Keratinocyte (primary cell): ENCODE data around the gene CLDN2. TPM values are rescaled to one million over a fixed set of nuclear protein-coding genes. Genes with fewer than 3 reads are reported as not detected.

ENCODE experiments used
- DNase-seq: peaks from one replicate; pipeline ENCODE4 v3.0.0-alpha.2; 2011; ENCODE audit warnings: low read depth, missing footprints, low spot score
- FAIRE-seq: peaks from 2 replicates; lab custom pipeline; 2011; peaks lifted over from hg19 to GRCh38; lab: Jason Lieb, UNC
- H2AFZ ChIP-seq: 2 replicates; pipeline ENCODE4 v1.6.0; 2012; ENCODE audit warnings: low read length, control low read depth, inconsistent platforms; ENCODE audit not compliant: control insufficient read depth
- H3K27ac ChIP-seq: 2 replicates; pipeline ENCODE4 v1.5.1; 2011; ENCODE audit warnings: low read length; ENCODE audit not compliant: control insufficient read depth, insufficient read depth
- H3K27me3 ChIP-seq: 3 replicates; pipeline ENCODE4 v1.6.0; 2011; ENCODE audit warnings: low read length; ENCODE audit not compliant: control insufficient read depth, insufficient read depth; ENCODE audit errors: extremely low read depth
- H3K36me3 ChIP-seq, 2 experiments: 2 replicates in 1 of 2; 3 replicates in 1 of 2; pipeline ENCODE4 v1.5.1; 2011; ENCODE audit warnings: low read length in 2 of 2, mild to moderate bottlenecking in 1 of 2; ENCODE audit not compliant: control insufficient read depth in 2 of 2, insufficient read depth in 2 of 2; ENCODE audit errors: extremely low read depth in 1 of 2
- H3K4me1 ChIP-seq: 3 replicates; pipeline ENCODE4 v1.5.1; 2011; ENCODE audit warnings: low read length; ENCODE audit not compliant: control insufficient read depth, insufficient read depth; ENCODE audit errors: extremely low read depth
- H3K4me2 ChIP-seq: 3 replicates; pipeline ENCODE4 v1.6.0; 2011; ENCODE audit warnings: low read depth, low read length; ENCODE audit not compliant: control insufficient read depth, insufficient read depth; ENCODE audit errors: extremely low read depth
- H3K4me3 ChIP-seq, 3 experiments: fragments of 200-600 bp in 1 of 3; sonication (generic) in 1 of 3; 2 replicates in 2 of 3; 3 replicates in 1 of 3; pipeline ENCODE4 v1.5.1; 2011 to 2016; ENCODE audit warnings: low read length in 3 of 3, mild to moderate bottlenecking in 3 of 3, control low read depth in 2 of 3, inconsistent platforms in 1 of 3, low read depth in 1 of 3, mixed read lengths in 1 of 3, mixed run types in 1 of 3, moderate library complexity in 1 of 3; ENCODE audit not compliant: control insufficient read depth in 2 of 3, insufficient read depth in 2 of 3; ENCODE audit errors: extremely low read depth in 1 of 3
- H3K79me2 ChIP-seq: 2 replicates; pipeline ENCODE4 v1.6.0; 2012; ENCODE audit warnings: low read length; ENCODE audit not compliant: control insufficient read depth, insufficient read depth
- H3K9ac ChIP-seq: 3 replicates; pipeline ENCODE4 v1.6.0; 2011; ENCODE audit warnings: low read length; ENCODE audit not compliant: control insufficient read depth, insufficient read depth; ENCODE audit errors: extremely low read depth
- H3K9me1 ChIP-seq: 3 replicates; pipeline ENCODE4 v1.6.0; 2011; ENCODE audit warnings: low read length; ENCODE audit not compliant: control insufficient read depth, insufficient read depth; ENCODE audit errors: extremely low read depth
- H3K9me3 ChIP-seq: 2 replicates; pipeline ENCODE4 v1.5.1; 2012; ENCODE audit warnings: low read depth, low read length; ENCODE audit not compliant: control insufficient read depth
- H4K20me1 ChIP-seq: 3 replicates; pipeline ENCODE4 v1.6.0; 2011; ENCODE audit warnings: low read length; ENCODE audit not compliant: control insufficient read depth, insufficient read depth; ENCODE audit errors: extremely low read depth
- CTCF ChIP-seq, 3 experiments: IDR thresholded peaks in 1 of 3; conservative IDR thresholded peaks in 1 of 3; optimal IDR thresholded peaks in 1 of 3; 2 replicates in 2 of 3; 3 replicates in 1 of 3; pipeline versions ENCODE3 to v1.5.1; 2011; ENCODE audit warnings: low read length in 3 of 3, mild to moderate bottlenecking in 3 of 3, moderate library complexity in 2 of 3, control low read depth in 1 of 3, inconsistent platforms in 1 of 3; ENCODE audit not compliant: insufficient read depth in 2 of 3; ENCODE audit errors: extremely low read depth in 1 of 3
- EZH2 ChIP-seq: IDR thresholded peaks from one replicate; pipeline ENCODE4 v1.6.1; 2012; ENCODE audit warnings: inconsistent platforms, mild to moderate bottlenecking, low read length, moderate library complexity
- dilution Hi-C: fragments of 300-500 bp; cut with MboI; formaldehyde crosslinking; loops from one replicate; pipeline ENCODE4 v1.7.0; 2020; ENCODE audit warnings: low sequenced_read_pairs; ENCODE audit not compliant: extremely low pct_ligation_motif_present
- polyA plus RNA-seq, 5 experiments: library from polyadenylated mRNA; depleted of rRNA in 3 of 5; stranded (reverse) in 3 of 5; stranded (forward) in 1 of 5; unstranded in 1 of 5; fragments of >200 nt; gene quantifications; 1 replicate in 1 of 5; 2 replicates in 3 of 5; 3 replicates in 1 of 5; pipeline versions ENCODE4 v1.2.1 to v1.2.3, GENCODE V29; 2011 to 2012; ENCODE audit warnings: missing spikeins in 2 of 5, low read depth in 1 of 5, low replicate concordance in 1 of 5

CLDN2 gene
- polyA plus RNA-seq, 1 donor (not counting 4 experiments of a cell fraction or from before 2014, with no cell fraction given): not detected

- no peak overlapping the region for H2AFZ ChIP-seq
- dilution Hi-C loops: no loop called here
- H3K9me1 ChIP-seq: no peaks in the 10 kb centered on the region
- H3K27ac ChIP-seq: no peak overlapping the region
- H3K36me3 ChIP-seq: no peaks in the 10 kb centered on the region
- peaks cover 5% of the 10 kb centered on the region for H3K27me3 ChIP-seq
- no peak overlapping the region for H3K4me2 ChIP-seq
- H3K79me2 ChIP-seq: no peaks in the 10 kb centered on the region
- H3K4me3 ChIP-seq: no peak overlapping the region
- FAIRE-seq (no peak), DNase-seq (no peak)
- H3K9me3 ChIP-seq: no peaks in the 10 kb centered on the region
- H4K20me1 ChIP-seq: no peaks in the 10 kb centered on the region
- TF ChIP-seq CTCF (optimal IDR thresholded peaks at IDR 0.05 in 1 of 3, IDR thresholded peaks at IDR 0.05 in 1 of 3, conservative IDR thresholded peaks at IDR 0.05 in 1 of 3; ENCODE audit: extremely low read depth in 1 of 3, insufficient read depth in 2 of 3, low read length in 3 of 3) (no peak), EZH2 (no peak)
- H3K4me1 ChIP-seq: no peaks in the 10 kb centered on the region
- no peak overlapping the region for H3K9ac ChIP-seq
Measured at GRCh38 chrX:106933538-106933961, 13.3 kb downstream of the CLDN2 start.

- no peaks in the 10 kb centered on the region for H4K20me1 ChIP-seq
- no peaks in the 10 kb centered on the region for H3K9me1 ChIP-seq
- no peaks in the 10 kb centered on the region for H3K9me3 ChIP-seq
- DNase-seq: no peak
- dilution Hi-C loops: no loop called here
- peaks cover 10% of the 10 kb centered on the region for H3K27me3 ChIP-seq
- H3K36me3 ChIP-seq: no peaks in the 10 kb centered on the region
- H3K4me2 ChIP-seq: no peak overlapping the region
- H3K79me2 ChIP-seq: no peaks in the 10 kb centered on the region
- no peak overlapping the region for H3K4me3 ChIP-seq
- H2AFZ ChIP-seq: no peak overlapping the region
- no peak overlapping the region for H3K9ac ChIP-seq
- TF ChIP-seq CTCF (optimal IDR thresholded peaks at IDR 0.05 in 1 of 3, IDR thresholded peaks at IDR 0.05 in 1 of 3, conservative IDR thresholded peaks at IDR 0.05 in 1 of 3; ENCODE audit: extremely low read depth in 1 of 3, insufficient read depth in 2 of 3, low read length in 3 of 3) (no peak), EZH2 (no peak)
- no peaks in the 10 kb centered on the region for H3K4me1 ChIP-seq
- no peak overlapping the region for H3K27ac ChIP-seq
- FAIRE-seq: no peak
Measured at GRCh38 chrX:106935175-106935574, 15.0 kb downstream of the CLDN2 start.
